HEK293 (cell line): ENCODE results near the gene SCAANT1.

Source experiments
- CTCF ChIA-PET: fragments of 350-600 bp; formaldehyde crosslinking; extraction: SDS; loops from one replicate; lab custom pipeline; 2021; ENCODE audit warnings: antibody characterized with exemption; lab: Yijun Ruan, JAX
- POLR2A ChIA-PET: fragments of 300-600 bp; formaldehyde crosslinking; extraction: SDS; loops from one replicate; lab custom pipeline; 2020; ENCODE audit warnings: antibody characterized with exemption, inconsistent platforms; lab: Yijun Ruan, JAX
- H3K27ac ChIP-seq: fragments of 200-500 bp; sonication (Bioruptor generic); 2 replicates; pipeline ENCODE4 v1.5.1; 2014; ENCODE audit warnings: low read depth, low read length, control low read depth, inconsistent platforms; ENCODE audit errors: extremely low read depth
- H3K36me3 ChIP-seq, 2 experiments: fragments of 200-500 bp in 1 of 2; sonication (Bioruptor generic) in 1 of 2; 1 replicate in 1 of 2; 2 replicates in 1 of 2; pipeline ENCODE4 v1.5.1; 2014 to 2017; ENCODE audit warnings: inconsistent platforms in 2 of 2, low read length in 2 of 2; ENCODE audit not compliant: control insufficient read depth in 2 of 2, insufficient read depth in 1 of 2
- H3K4me1 ChIP-seq: fragments of 200-500 bp; sonication (Bioruptor generic); 2 replicates; pipeline ENCODE4 v1.5.1; 2014; ENCODE audit warnings: mild to moderate bottlenecking, low read length, inconsistent platforms; ENCODE audit not compliant: control insufficient read depth, insufficient read depth
- H3K4me3 ChIP-seq: 2 replicates; pipeline ENCODE4 v1.5.1; 2011; ENCODE audit warnings: low read depth, mild to moderate bottlenecking, control low read depth, low read length, moderate library complexity
- H3K9me3 ChIP-seq: fragments of 200-500 bp; sonication (Bioruptor generic); 2 replicates; pipeline ENCODE4 v1.5.1; 2014; ENCODE audit warnings: low read depth, low read length, inconsistent platforms; ENCODE audit not compliant: control insufficient read depth, insufficient read depth
- ZBTB17 ChIP-seq: fragments of 450-650 bp; formaldehyde crosslinking; IDR thresholded peaks from 2 replicates; pipeline ENCODE4 v1.5.1; 2016; ENCODE audit warnings: missing biosample characterization, missing genetic modification characterization
- ZBTB20 ChIP-seq: fragments of 450-650 bp; formaldehyde crosslinking; IDR thresholded peaks from 2 replicates; pipeline ENCODE4 v1.5.1; 2016; ENCODE audit warnings: missing biosample characterization, missing genetic modification characterization
- ZNF140 ChIP-seq: fragments of 450-650 bp; formaldehyde crosslinking; IDR thresholded peaks from 2 replicates; pipeline ENCODE4 v1.5.1; 2016; ENCODE audit warnings: missing biosample characterization, missing genetic modification characterization
- ZNF155 ChIP-seq: fragments of 450-650 bp; formaldehyde crosslinking; IDR thresholded peaks from 2 replicates; pipeline ENCODE4 v1.5.1; 2016; ENCODE audit warnings: missing biosample characterization, missing genetic modification characterization
- ZNF239 ChIP-seq: fragments of 450-650 bp; formaldehyde crosslinking; IDR thresholded peaks from 2 replicates; pipeline ENCODE4 v1.5.1; 2016; ENCODE audit warnings: missing biosample characterization, missing genetic modification characterization
- ZNF266 ChIP-seq: fragments of 450-650 bp; formaldehyde crosslinking; IDR thresholded peaks from 2 replicates; pipeline ENCODE4 v1.5.1; 2016; ENCODE audit warnings: missing biosample characterization, missing genetic modification characterization, low read depth
- ZNF335 ChIP-seq: fragments of 450-650 bp; formaldehyde crosslinking; conservative IDR thresholded peaks from 2 replicates; pipeline ENCODE4 v1.5.1; 2016; ENCODE audit warnings: missing biosample characterization, missing genetic modification characterization
- ZNF561 ChIP-seq: fragments of 450-650 bp; IDR thresholded peaks from 2 replicates; pipeline ENCODE4 v1.5.1; 2018; ENCODE audit warnings: missing biosample characterization, missing genetic modification characterization, borderline replicate concordance
- ZNF660 ChIP-seq: fragments of 450-650 bp; IDR thresholded peaks from 2 replicates; pipeline ENCODE4 v1.5.1; 2018; ENCODE audit warnings: missing biosample characterization, mild to moderate bottlenecking, missing genetic modification characterization
- ZNF701 ChIP-seq: fragments of 450-650 bp; formaldehyde crosslinking; IDR thresholded peaks from 2 replicates; pipeline ENCODE4 v1.5.1; 2016; ENCODE audit warnings: missing biosample characterization, missing genetic modification characterization
- ZNF747 ChIP-seq: fragments of 450-650 bp; formaldehyde crosslinking; IDR thresholded peaks from 2 replicates; pipeline ENCODE4 v1.5.1; 2016; ENCODE audit warnings: missing biosample characterization, missing genetic modification characterization
- ZNF843 ChIP-seq: fragments of 450-650 bp; formaldehyde crosslinking; IDR thresholded peaks from 2 replicates; pipeline ENCODE4 v1.5.1; 2016; ENCODE audit warnings: missing biosample characterization, missing genetic modification characterization
- ZSCAN30 ChIP-seq: fragments of 450-650 bp; IDR thresholded peaks from 2 replicates; pipeline ENCODE4 v1.5.1; 2018; ENCODE audit warnings: missing biosample characterization, mild to moderate bottlenecking, missing genetic modification characterization, moderate library complexity
- TF ChIP-seq, protein P1 (sequence below): fragments of 450-650 bp; formaldehyde crosslinking; conservative IDR thresholded peaks from 2 replicates; pipeline ENCODE4 v1.5.1; 2016; ENCODE audit warnings: low read depth, missing biosample characterization, missing genetic modification characterization
- TF ChIP-seq, protein P2 (sequence below): fragments of 450-650 bp; formaldehyde crosslinking; optimal IDR thresholded peaks from 2 replicates; pipeline ENCODE3; 2016; ENCODE audit warnings: missing biosample characterization, mild to moderate bottlenecking, missing genetic modification characterization
- TF ChIP-seq, protein P3 (sequence below): fragments of 450-650 bp; formaldehyde crosslinking; IDR thresholded peaks from 2 replicates; pipeline ENCODE4 v1.5.1; 2017; ENCODE audit warnings: missing biosample characterization, missing genetic modification characterization
- TF ChIP-seq, protein P4 (sequence below): fragments of 450-650 bp; formaldehyde crosslinking; IDR thresholded peaks from 2 replicates; pipeline ENCODE4 v1.5.1; 2016; ENCODE audit warnings: missing biosample characterization, missing genetic modification characterization
- TF ChIP-seq, protein P5 (sequence below): fragments of 450-650 bp; formaldehyde crosslinking; conservative IDR thresholded peaks from 2 replicates; pipeline ENCODE4 v1.5.1; 2016; ENCODE audit warnings: low read depth, missing biosample characterization, missing genetic modification characterization

The SCAANT1 gene

DNA sequence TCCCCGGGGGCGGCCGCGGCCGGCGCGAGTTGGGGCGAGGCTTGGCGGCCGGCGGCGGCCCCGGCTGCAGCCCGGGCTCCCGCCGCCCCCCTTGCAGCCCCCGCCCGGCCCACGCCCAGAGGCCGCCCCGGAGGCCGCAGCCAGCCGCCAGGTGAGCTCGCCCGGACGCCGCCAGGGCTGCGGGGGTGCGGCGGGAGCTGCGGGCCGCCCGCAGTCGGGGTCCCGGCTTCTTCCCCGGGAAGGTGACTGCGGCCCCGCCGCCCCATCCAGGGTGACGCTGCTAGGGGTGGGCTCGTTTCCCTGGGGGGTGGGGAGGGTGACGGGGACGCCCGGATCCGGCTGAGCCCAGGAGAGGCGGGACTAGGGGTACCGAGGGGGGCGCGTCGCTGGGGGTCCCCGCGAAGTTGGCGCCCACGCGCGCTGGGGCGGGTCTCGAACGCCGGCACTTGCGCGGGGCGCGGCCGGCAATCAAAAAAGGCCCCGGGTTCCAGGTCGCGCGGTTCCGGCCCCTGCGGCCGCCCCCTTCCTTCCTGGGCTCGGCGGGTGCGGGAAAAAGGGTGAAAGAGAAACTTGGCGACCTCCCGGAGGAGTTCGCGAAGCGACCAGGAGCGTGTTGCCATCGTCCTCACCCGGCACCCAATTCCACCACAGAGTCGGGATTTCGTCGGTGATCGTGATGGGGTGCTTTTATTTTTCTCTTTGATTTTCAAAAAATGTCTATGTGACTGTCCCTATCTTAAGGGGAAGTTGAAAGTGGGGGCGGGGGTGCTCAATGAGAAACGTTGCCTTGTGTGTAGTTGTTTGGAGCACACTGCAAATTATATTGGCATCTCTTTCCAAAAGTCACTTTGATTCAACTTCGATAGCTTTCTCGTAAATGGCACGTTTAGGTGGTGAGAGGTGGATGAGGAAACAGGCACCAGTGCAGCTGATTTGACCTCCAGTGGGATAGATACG, 47.9 kb downstream of the SCAANT1 start (continued):
- TF ChIP-seq, protein P1, sequence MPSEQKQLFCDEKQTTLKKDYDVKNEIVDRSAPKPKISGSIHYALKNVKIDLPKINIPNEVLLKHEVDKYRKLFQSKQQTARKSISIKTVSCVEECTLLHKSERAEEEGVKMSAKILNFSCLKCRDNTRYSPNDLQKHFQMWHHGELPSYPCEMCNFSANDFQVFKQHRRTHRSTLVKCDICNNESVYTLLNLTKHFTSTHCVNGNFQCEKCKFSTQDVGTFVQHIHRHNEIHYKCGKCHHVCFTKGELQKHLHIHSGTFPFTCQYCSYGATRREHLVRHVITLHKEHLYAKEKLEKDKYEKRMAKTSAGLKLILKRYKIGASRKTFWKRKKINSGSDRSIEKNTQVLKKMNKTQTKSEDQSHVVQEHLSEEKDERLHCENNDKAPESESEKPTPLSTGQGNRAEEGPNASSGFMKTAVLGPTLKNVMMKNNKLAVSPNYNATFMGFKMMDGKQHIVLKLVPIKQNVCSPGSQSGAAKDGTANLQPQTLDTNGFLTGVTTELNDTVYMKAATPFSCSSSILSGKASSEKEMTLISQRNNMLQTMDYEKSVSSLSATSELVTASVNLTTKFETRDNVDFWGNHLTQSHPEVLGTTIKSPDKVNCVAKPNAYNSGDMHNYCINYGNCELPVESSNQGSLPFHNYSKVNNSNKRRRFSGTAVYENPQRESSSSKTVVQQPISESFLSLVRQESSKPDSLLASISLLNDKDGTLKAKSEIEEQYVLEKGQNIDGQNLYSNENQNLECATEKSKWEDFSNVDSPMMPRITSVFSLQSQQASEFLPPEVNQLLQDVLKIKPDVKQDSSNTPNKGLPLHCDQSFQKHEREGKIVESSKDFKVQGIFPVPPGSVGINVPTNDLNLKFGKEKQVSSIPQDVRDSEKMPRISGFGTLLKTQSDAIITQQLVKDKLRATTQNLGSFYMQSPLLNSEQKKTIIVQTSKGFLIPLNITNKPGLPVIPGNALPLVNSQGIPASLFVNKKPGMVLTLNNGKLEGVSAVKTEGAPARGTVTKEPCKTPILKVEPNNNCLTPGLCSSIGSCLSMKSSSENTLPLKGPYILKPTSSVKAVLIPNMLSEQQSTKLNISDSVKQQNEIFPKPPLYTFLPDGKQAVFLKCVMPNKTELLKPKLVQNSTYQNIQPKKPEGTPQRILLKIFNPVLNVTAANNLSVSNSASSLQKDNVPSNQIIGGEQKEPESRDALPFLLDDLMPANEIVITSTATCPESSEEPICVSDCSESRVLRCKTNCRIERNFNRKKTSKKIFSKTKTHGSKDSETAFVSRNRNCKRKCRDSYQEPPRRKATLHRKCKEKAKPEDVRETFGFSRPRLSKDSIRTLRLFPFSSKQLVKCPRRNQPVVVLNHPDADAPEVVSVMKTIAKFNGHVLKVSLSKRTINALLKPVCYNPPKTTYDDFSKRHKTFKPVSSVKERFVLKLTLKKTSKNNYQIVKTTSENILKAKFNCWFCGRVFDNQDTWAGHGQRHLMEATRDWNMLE (tag by site-specific recombination), result no peak
- TF ChIP-seq ZBTB20 (peak; percentile 82; the same call in 1 of the 2 replicates), ZBTB17 (tag by site-specific recombination) (0 out of 2 replicates have a peak, but pooled peaks have one; percentile 21), ZNF155 (no peak), ZNF335 (tag by site-specific recombination) (peak; percentile 66), ZNF239 (tag by site-specific recombination) (no peak), ZNF266 (tag by site-specific recombination) (no peak)
- TF ChIP-seq, protein P2, sequence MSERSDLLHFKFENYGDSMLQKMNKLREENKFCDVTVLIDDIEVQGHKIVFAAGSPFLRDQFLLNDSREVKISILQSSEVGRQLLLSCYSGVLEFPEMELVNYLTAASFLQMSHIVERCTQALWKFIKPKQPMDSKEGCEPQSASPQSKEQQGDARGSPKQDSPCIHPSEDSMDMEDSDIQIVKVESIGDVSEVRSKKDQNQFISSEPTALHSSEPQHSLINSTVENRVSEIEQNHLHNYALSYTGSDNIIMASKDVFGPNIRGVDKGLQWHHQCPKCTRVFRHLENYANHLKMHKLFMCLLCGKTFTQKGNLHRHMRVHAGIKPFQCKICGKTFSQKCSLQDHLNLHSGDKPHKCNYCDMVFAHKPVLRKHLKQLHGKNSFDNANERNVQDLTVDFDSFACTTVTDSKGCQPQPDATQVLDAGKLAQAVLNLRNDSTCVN, result peak; percentile 83

DNA sequence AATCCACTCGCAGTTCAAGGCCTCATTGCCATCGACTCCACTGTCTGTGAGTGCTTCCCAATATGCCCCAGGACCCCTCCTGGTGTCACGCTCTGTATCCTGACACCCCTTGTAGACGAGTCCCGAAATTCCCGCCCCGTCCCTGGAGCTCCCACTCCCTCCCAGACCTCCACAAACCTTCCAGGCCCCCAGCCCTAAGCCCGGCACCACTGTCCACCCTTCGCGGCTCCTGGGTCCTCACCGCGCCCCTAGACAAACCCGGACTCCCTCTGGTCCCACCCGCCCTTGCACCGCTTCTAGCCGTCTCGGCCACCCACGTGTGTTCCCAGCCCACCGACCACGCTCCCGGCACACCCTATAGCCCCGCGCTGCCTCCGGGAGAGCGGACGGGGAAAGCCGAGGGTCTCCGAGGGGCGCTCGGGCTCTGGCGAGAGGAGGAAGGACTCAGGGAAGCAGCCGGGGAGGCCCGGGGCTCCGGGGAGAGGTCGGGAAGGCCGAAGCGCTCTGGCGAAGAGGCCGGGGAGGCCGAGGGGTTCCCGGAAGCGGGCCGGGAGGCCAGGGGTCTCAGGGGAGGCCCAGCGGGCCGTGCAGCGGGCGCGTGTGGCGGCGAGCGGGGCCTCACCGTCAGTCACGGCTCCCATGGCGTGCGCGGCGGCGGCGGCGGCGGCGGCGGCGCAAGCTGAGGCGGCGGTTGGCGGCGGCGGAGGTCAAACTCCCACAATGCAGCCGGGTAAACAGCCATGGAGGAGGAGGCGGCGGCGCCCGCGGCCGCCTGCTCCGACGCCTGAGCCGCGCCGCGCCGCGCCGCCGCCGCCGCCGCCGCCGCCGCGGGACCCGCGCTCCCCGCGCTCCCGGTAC, 48.8 kb downstream of the SCAANT1 start, which contains the start of the genes ATXN7 and THOC7:
ATXN7 (plus strand) TSS at position 718 of the 858 bp plus-strand sequence. CDS start 48,732 bp downstream, outside the sequence.
THOC7 (minus strand) TSS at position 656 of the 858 bp plus-strand sequence; CDS start at position 641, 15 bp downstream.
- CTCF ChIA-PET, result no interaction called here
- H3K4me1 ChIP-seq, result no peaks in the 10 kb centered on the region; the same call in 1 of the 2 replicates
- H3K9me3 ChIP-seq, result no peaks in the 10 kb centered on the region
- peaks cover 0 to 4% of the 10 kb centered on the region in 2 experiments; a peak in 1 of 3 replicates for H3K36me3 ChIP-seq
- H3K4me3 ChIP-seq, result peak within 1 kb of the TSS; percentile 96
- POLR2A ChIA-PET, result interaction anchor here (0.7 to 0.9 kb wide), 3 partner anchors 13 to 48 kb away, joined by 3 to 5 read pairs (median 5); partner anchors contain the start of gene SCAANT1
- H3K27ac ChIP-seq, result peak within 1 kb of the TSS; percentile 89
- TF ChIP-seq ZBTB20 (peak; percentile 85), ZNF747 (tag by site-specific recombination) (no peak), ZNF140 (tag by site-specific recombination) (no peak), ZNF843 (tag by site-specific recombination) (no peak), ZNF660 (tag by site-specific recombination) (0 out of 2 replicates have a peak, but pooled peaks have one; percentile 17), ZSCAN30 (tag by site-specific recombination) (no peak), ZNF701 (tag by site-specific recombination) (no peak), ZNF561 (tag by site-specific recombination) (no peak)
- TF ChIP-seq, protein P3, sequence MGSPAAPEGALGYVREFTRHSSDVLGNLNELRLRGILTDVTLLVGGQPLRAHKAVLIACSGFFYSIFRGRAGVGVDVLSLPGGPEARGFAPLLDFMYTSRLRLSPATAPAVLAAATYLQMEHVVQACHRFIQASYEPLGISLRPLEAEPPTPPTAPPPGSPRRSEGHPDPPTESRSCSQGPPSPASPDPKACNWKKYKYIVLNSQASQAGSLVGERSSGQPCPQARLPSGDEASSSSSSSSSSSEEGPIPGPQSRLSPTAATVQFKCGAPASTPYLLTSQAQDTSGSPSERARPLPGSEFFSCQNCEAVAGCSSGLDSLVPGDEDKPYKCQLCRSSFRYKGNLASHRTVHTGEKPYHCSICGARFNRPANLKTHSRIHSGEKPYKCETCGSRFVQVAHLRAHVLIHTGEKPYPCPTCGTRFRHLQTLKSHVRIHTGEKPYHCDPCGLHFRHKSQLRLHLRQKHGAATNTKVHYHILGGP (tag by site-specific recombination), result no peak
- TF ChIP-seq, protein P4, sequence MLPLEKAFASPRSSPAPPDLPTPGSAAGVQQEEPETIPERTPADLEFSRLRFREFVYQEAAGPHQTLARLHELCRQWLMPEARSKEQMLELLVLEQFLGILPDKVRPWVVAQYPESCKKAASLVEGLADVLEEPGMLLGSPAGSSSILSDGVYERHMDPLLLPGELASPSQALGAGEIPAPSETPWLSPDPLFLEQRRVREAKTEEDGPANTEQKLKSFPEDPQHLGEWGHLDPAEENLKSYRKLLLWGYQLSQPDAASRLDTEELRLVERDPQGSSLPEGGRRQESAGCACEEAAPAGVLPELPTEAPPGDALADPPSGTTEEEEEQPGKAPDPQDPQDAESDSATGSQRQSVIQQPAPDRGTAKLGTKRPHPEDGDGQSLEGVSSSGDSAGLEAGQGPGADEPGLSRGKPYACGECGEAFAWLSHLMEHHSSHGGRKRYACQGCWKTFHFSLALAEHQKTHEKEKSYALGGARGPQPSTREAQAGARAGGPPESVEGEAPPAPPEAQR (tag by site-specific recombination), result no peak
- TF ChIP-seq, protein P2, result peak; percentile 35
- TF ChIP-seq, protein P5, sequence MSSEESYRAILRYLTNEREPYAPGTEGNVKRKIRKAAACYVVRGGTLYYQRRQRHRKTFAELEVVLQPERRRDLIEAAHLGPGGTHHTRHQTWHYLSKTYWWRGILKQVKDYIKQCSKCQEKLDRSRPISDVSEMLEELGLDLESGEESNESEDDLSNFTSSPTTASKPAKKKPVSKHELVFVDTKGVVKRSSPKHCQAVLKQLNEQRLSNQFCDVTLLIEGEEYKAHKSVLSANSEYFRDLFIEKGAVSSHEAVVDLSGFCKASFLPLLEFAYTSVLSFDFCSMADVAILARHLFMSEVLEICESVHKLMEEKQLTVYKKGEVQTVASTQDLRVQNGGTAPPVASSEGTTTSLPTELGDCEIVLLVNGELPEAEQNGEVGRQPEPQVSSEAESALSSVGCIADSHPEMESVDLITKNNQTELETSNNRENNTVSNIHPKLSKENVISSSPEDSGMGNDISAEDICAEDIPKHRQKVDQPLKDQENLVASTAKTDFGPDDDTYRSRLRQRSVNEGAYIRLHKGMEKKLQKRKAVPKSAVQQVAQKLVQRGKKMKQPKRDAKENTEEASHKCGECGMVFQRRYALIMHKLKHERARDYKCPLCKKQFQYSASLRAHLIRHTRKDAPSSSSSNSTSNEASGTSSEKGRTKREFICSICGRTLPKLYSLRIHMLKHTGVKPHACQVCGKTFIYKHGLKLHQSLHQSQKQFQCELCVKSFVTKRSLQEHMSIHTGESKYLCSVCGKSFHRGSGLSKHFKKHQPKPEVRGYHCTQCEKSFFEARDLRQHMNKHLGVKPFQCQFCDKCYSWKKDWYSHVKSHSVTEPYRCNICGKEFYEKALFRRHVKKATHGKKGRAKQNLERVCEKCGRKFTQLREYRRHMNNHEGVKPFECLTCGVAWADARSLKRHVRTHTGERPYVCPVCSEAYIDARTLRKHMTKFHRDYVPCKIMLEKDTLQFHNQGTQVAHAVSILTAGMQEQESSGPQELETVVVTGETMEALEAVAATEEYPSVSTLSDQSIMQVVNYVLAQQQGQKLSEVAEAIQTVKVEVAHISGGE (tag by site-specific recombination), result 0 out of 2 replicates have a peak, but pooled peaks have one; percentile 10
